LHCN-M2 (cell line): ENCODE data around the gene PPP2R2C. TPM values are rescaled to one million over a fixed set of nuclear protein-coding genes. Genes with fewer than 3 reads are reported as not detected.

ENCODE experiments used
- DNase-seq: peaks from one replicate; pipeline ENCODE4 v3.0.0-alpha.2; 2012; ENCODE audit warnings: low read depth
- total RNA-seq: library from RNA; depleted of rRNA; stranded (reverse); fragments of >200 nt; gene quantifications from 2 replicates; pipeline ENCODE4 v1.2.3, GENCODE V29; 2014

PPP2R2C gene
- total RNA-seq, 1 experiment from 2014 or later = 0.98 TPM

DNA sequence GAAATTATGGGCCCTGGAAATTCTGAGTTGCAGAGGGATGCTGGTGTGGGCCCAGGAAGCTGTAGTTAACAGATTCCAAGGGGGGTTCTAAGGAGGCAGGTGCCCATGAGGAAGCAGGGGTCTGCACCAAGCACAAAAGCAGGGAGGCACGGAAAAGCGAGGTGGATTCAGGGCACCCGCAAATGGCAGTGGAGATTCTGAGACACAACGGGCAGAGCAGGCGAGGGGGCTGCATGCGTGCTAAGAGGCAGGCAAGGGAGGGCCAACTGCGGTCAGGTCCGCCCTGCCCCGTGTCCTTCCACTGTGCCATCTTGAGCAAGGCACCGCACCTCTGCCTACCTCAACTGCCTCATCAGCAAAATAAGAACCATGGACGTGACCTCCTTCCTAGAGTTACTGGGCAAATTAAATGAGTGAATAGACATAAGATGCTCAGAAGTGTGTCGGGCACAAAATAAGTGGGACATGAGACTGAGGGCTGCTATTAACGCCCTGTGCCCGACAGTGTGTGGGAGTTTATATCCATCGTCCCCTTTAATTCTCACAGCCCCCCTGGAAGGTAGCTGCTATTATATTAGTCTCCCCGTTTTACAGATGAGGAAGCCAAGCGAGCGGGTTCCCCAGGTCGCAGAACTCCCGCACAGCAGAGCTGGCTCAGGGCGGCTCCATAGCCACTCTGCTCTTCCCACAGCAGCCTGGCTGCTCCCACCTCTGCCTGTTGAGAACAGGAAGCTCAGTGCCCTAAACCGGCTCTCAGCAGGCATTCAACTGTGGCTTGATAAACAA is 67.6 kb downstream of the PPP2R2C start:
- DNase-seq = no peak

DNA sequence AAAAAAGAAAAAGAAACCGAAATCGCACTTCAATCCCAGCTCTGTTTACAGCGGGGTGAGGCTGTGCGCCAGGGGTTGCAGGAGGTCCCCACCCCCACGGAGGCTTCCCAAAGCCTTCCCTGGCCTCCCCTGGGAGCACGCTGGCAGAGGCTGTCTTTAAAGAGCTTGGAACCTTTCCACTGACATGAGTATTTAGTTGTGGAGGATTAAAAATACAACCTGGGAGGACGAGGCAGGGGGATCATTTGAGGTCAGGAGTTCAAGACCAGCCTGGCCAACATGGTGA is 69.1 kb downstream of the PPP2R2C start:
- DNase-seq = no peak

DNA sequence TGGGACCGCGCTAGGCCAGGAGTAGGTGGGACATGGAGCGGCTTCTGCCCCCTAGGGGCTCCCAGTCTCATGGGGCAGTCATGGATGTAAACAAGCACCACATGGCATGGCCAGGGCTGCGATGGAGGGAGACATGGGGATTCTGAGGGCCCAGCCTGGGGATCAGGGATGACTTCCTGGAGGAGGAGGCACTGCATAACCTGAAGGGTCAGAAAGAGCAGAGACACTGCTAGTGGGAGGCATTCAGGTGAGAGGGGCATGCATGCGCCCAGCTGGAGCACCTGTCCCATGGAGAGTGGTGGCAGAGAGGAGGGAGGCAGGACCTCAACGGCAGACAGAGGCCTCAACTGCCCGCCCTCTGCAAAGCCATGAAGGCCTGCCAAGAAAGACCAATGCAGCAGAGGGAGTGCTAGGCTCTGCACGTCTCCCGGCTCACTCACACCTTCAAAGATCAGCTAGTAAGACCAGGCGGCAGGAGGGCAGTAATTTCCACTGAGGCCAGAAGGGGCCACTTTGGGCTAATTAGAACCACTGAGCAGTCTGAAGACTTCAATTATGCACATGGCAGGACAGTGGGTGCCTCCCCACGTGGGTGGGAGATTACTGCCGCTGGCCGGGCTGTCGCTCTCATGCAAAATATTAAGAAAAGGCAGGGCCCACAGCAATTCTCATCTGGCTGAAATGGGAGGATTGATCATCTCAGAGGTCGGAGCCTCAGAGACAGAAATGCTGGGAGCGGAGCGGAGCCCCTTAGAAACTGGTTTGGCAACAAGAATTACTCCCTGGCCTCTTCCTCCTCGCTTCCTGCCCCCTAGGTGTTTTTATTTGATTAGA is 69.6 kb downstream of the PPP2R2C start:
- no peak for DNase-seq

DNA sequence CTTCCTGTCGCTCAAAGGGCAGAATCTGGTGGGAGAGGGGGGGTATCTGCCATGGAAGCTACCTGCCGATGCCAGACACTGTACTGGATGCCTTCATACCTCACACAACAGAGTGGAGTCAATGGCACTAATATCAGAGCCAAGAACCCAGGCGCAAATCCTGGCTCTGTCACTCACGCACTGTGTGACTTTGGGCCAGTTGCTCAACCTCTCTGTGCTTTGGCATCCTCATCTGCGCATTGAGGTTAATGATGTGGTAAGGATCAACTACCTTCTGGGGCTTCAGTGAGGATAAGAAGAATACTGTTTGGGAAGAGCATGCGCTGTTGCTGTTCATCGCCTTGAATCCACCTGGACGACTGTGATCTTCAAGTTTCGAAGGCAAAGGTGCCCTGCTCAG is 70.6 kb downstream of the PPP2R2C start:
- DNase-seq = no peak

DNA sequence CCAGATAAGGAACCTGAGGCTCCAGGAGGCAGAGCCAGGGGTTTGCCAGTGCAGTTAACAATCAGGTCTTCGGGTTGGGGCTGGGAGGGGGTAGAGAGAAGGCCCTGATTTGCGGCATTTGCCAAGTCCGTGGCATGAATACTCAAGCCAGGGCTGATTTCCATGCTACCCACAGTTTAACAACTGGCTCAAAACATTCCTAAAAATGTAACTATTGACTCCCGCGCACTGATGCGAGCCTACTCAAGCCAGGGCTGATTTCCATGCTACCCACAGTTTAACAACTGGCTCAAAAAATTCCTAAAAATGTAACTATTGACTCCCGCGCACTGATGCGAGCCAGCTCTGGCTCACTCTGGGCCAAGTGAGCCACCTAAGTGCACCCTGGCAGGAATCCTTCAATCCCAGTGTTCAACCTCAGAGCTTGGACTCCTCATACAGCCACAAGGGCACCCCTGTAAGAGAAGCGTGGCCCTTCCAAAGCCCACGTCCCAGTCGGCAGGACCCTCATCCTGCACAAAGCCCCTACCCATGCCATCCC is 75.6 kb downstream of the PPP2R2C start:
- no peak for DNase-seq

DNA sequence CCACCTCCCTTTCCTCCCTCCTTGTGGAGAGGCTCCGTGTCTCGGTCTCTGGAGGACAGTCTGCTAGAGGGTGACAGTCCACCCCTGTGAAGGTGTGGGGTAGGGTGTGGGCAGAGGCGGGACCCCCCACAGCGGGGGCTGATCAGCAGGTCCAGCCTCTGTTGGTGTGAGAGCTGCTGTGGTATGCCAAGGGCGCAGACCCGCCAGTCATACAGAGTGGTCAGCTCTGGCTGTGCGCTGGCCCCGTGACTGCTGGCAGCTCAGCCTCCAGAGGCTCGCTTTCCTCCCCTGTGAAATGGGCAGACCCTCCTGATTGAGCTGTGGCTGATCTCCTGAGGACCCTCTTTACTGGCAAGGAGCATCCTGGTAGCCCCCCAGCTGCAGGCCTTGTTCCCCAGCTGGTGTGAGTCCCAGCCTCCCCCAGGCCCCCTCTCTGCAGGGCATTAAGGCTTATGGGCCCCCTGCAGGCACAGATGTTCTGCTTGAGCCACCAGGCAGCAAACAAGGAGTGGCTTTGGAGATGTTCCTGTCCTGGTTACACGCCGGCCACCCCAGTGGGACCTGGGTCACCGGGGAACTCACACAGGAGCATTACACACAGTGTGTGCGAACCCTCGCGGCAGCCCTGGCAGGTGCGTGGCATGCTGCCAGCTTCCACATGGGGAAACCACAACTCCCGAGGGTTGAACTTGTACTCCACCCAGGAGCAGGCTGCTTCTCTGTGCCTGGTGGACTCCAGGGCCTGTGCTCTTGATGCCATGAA is 76.8 kb downstream of the PPP2R2C start:
- peak; percentile 29 for DNase-seq

DNA sequence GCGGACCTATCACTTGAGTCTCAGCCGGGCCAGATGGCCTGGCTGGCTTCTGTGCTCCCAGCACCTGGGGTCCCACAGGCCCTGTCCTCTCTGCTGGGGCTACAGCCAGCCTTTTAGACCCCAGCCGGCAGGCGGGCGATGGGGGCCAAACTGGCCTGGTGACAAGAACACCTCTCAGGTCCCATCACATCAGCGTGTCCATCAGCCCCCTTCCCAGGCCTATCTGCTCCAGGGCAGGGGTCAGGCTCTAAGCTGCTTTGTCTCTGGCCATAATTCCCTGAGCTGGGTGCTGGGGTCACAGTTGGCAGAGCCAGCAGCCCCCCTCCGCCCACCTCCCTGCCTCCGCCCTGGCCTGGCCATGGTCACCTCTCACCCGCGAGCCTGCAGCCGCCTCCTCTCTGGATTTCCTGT is 77.7 kb downstream of the PPP2R2C start:
- DNase-seq = no peak

DNA sequence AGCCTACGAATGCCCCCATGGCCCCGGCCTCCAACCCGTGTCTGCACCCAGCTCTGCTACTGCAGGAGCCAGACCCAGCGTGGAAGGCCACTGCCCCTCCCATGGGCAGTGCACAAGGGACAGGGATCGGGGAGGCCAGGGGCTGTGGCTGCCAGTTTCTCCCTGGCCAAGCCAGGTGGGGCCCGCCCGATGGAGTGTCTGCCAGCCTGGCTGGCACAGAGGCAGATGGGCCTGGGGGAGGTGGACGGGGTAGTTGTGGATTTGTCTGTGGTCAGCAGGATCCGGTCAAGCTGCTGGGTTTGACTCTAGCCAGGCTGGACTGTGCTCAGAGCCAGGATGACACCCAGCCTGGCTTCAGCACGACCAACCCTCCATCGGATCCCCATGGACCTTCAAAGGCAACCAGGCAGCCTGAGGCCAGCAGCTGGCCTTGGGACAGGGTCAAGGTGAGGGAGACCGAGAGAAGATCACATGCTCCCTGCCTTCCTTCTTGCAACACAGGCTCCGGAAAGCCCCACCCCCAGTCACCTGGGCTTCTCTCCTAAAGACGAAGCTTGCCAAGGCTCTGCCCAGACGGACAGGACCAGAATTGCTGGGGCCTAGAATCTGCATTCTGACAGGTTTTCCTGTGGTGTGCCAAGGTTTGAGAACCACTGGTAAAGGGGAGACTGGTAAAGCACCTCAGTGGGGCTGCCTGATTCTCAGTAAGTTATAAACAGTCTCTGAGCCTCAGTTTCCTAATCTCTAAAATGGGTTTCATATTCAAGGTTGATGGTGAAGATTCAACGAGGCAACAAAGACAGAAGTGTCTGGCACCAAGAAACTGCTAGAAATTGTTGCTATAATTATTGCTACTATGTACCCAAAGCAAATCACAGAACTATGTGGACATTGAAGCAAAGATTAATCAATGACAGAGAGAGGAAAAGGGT is 78.6 kb downstream of the PPP2R2C start:
- DNase-seq = no peak

DNA sequence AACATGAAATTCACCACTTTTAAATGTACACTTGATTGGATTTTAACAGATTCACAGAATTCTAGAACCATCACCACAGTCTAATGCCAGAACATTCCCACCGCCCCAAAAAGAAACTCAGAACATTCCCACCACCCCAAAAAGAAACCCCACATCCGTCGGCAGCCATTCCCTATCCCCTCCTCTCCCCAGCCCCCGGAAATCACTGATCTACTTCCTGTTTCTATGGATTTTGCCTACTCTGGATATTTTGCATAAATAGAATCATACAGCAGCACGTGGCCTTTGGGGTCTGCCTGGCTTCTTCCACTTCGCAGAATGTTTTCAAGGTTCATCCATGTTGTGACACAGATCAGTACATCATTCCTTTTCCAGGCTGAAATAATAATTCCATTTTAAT is 79.3 kb downstream of the PPP2R2C start:
- no peak for DNase-seq

DNA sequence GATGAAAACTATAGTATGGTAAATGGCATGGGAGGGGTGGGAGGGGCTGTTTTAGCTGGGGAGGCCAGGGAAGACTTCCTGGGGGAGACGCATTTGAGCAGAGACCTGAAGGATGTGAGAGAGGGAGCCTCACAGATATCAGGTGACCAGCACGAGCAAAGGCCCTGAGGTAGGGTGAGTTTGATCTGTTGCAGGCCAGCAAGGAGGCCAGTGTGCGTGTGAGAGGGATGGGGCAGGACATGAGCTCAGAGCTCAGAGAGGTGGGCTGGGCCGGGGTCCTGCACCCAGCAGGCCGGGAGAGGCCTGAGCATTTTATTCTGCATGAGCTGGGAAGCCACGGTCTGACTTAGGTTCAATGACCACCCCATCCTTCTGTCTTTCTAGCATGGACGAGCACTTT is 80.0 kb downstream of the PPP2R2C start:
- no peak for DNase-seq

DNA sequence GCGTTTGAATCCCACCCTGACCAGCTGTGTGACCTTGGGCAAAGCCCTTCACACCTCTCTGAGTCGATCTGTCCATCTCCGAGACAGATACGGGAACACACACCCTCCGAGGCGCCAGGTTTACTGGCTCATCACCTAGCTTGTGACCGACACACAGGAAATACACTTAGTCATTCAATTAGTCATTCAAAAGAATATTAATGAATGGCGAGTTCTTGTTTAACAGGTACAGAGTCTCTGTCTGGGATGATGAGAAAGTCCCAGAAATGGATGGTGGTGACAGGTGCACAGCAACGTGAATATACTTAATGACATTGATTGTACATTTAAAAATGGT is 80.6 kb downstream of the PPP2R2C start:
- DNase-seq = no peak

DNA sequence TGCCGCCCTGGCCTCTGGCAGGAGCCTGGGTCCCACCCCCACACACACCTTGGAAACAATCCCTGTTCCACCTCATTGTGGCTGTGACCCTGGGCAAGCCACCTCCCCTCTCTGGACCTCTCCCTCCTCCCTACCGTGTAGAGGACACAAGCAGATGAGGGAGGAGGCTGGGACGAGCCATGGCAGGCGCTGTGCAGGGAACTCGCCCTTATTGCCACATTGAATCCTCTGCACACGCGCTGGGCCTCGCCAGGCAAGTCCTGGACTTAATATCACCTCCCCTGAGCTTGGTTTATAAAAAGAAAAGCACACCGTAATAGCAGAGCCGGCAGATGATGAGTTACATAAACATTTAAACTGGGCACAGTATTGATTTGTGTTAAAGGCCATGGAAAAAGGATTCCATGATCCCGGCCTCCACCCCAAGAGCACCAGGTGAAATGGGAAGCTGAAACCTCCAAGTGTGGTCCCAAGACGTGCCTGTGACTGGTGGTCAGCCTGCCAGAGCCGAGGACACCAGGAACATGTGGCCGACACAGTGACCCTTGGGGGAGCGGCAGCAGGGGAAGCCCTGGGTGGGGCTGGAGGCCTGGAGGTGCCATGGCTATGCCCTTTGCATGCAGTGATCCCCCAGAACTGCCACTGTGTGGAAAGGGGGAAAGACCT is 81.1 kb downstream of the PPP2R2C start:
- DNase-seq = no peak

DNA sequence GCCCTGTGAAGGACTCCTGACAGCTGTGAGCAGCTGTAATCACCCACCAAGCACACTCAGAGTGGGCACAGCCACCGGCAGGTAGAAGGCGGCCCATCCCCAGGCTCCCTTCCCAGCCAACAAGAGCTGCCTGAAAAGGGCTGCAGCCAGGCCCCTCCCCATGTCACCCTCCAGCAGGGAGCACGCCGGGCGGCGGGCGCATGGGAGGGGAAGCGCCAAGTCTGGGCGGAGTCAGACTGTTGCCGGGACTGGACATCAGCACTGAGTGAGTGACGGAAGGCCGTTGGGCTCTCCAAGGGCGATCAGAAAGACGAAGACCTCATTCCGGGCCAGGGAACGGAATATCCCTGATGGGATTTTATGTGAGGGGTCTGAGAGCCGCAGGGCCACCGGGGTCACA is 82.1 kb downstream of the PPP2R2C start:
- DNase-seq = no peak

DNA sequence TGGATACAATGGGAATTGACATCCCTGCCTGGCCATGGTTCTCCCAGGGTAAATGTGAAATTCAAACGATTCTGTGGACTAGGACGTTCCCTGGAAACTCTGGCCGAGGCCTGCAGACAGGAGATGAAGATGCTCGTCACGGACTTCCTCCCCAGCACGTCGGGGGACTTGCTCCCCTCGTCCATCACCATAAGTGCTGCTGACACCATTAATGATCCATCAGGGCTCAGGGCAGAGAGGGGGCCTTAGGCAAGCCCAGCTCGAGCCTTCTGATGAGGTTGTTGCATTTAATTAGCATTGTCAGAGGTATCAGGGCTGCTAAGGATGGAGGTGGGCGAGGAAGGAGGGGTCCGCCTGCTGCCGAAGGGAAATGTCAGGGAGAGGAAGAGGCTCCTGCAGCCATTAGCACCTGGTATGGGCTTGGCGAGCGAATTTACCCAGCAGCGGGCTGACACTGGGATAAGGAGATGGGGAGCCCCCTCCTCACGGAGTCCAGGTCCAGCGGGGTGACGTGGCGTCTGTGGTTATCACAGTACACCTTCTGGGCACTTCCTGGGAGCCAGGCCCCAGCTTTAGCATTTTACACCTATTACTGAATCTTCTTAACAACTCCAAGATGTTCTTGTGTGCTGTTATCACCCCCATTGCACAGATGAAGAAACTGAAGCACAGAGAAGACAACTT is 83.1 kb downstream of the PPP2R2C start:
- DNase-seq = no peak

DNA sequence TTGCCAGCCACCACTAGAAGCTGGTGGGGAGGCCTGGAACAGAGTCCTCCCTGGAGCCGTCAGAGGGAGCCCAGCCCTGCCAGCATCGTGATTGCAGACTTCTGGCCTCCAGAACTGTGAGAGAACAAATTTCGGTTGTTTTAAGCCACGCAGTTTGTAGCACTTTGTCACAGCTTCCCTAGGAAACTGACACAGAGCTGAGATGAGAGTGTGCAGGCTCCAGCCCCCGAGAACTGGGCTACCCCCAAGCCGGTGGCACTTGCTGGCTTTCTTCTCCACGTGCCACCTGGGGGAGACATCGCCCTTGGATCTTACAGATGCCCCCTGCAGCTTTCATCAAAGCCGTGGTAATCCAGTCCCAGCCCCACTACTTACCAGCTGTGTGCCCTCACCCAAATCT is 83.7 kb downstream of the PPP2R2C start:
- DNase-seq = no peak

DNA sequence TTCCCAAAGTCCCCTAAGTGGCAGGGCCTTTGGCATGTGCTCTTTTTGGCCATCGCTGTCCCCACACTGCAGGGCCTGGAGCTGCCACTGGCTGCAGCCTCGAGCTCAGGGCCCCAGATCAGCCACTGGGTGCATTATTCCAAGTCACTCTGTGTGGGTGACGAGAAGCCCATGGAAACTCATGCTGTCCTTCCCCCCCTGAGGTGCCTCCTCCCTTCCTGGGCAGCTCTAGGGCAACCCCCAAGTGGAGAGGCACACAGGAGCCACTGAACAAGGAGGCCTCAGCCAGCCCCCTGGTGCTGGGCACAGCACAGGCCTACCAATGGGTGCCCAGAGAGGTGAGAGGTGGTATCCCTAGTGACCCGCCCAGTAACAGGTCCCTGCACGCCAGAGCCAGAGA is 84.5 kb downstream of the PPP2R2C start:
- no peak for DNase-seq

DNA sequence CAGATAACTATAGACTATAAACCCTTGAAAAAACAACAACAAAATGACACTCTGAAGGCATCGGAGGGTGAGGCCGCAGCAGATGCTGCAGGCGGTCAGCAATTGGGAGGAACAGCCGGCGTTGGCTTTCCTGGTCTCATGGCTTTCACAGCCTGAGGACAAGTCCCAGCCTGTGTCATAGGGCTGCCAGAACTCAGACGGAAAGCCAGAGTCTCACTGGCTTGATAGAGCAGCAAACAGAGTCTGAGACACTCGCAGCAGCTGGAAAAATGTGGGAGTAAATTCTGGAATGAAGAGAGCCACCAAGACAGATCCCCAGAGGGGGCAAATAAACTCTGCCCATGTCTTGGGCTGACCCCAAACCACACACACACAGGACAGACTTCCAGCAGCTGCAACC is 86.3 kb downstream of the PPP2R2C start:
- DNase-seq = peak; percentile 11

DNA sequence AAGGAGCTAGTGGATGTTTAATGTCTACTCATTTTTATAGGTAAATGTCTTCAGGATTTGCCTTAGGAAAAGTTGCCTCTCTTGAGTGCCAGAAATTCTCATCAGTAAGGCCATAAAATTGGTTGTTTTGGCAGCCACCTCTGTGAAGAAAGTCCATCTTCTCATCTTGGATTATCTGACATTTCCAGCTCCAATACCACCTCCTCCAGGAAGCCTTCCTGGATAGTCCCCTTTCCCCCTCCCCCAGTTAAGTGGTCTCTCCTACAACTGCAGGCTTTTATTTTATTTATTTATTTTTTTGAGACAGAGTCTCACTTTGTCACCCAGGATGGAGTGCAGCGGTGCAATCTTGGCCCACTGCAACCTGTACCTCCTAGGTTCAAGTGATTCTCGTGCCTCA is 87.1 kb downstream of the PPP2R2C start:
- DNase-seq = no peak

DNA sequence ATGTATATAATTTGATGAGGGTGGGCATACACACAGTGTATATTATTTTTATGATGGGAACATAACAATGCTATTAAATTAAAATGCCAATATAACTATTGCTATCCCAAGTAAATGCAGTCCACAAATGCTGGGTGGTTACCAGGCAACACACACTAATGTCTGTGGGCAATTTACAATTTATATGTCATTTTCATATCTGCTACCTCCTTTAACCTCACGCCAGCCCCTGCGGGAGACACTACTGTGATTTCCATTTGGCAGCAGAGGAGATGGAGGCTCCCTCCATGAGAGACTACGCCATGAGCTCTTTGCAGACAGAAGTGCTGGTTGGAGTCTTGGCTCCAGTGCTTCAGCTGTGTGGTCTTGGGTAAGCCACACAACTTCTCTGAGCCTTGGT is 87.9 kb downstream of the PPP2R2C start:
- DNase-seq = no peak

DNA sequence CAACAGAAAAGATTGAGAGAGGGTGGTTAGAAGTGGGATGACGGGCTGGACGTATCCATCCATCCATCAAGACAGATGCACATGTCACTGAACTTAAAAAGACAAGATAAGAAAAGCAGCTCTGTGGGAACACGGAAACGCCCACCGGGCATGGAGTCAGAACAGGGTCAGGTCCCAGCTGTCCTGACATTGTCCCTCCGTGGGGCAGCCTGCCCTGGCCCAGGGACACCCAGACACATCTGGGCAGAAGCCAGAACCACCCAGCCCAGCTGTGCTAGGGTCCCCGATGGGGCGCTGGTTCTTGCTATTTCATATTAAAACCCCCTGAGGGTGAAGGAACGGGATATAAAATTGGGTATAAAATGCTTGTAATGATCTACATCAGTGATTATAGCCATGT is 88.5 kb downstream of the PPP2R2C start:
- no peak for DNase-seq
